Neutrophil (primary cell): ENCODE results near the gene OR1K1.
"Not testable (repeated sequence)": the region's sequence is repeated elsewhere in the genome, so short reads cannot be mapped to it uniquely, and the experiment has no call there.

Experiments
- H3K27ac ChIP-seq: fragments of 200-600 bp; sonication (generic); 2 replicates; pipeline ENCODE4 v1.5.1; 2016; ENCODE audit warnings: mild to moderate bottlenecking, moderate library complexity
- H3K27me3 ChIP-seq: fragments of 200-600 bp; sonication (generic); 2 replicates; pipeline ENCODE4 v1.6.0; 2016; ENCODE audit warnings: mild to moderate bottlenecking
- H3K36me3 ChIP-seq: fragments of 200-600 bp; sonication (generic); 2 replicates; pipeline ENCODE4 v1.5.1; 2017
- H3K4me1 ChIP-seq, 2 experiments: fragments of 200-600 bp in 1 of 2; sonication (generic) in 1 of 2; 1 replicate in 1 of 2; 2 replicates in 1 of 2; pipeline versions ENCODE4 v1.5.1 to v1.6.1; 2013 to 2016; ENCODE audit warnings: low read depth in 1 of 2, low read length in 1 of 2, mild to moderate bottlenecking in 1 of 2, moderate library complexity in 1 of 2; ENCODE audit not compliant: control insufficient read depth in 1 of 2, insufficient read depth in 1 of 2
- H3K4me3 ChIP-seq, 2 experiments: fragments of 200-600 bp in 1 of 2; sonication (generic) in 1 of 2; 1 replicate in 1 of 2; 2 replicates in 1 of 2; pipeline ENCODE4 v1.5.1; 2013 to 2016; ENCODE audit warnings: low read depth in 1 of 2, low read length in 1 of 2, mild to moderate bottlenecking in 1 of 2, moderate library complexity in 1 of 2
- H3K9me3 ChIP-seq: fragments of 200-600 bp; sonication (generic); 2 replicates; pipeline ENCODE4 v1.5.1; 2016
- CTCF ChIP-seq: fragments of 200-600 bp; sonication (generic); IDR thresholded peaks from 2 replicates; pipeline ENCODE4 v1.5.1; 2016; ENCODE audit warnings: antibody characterized with exemption

The OR1K1 gene

GRCh38 chr9:122808141-122808540, 8.2 kb downstream of the OR1K1 start:
- no peaks in the 10 kb centered on the region for H3K36me3 ChIP-seq
- H3K27me3 ChIP-seq, result no peaks in the 10 kb centered on the region
- H3K4me3 ChIP-seq, result no peak overlapping the region
- no peaks in the 10 kb centered on the region for H3K4me1 ChIP-seq
- TF ChIP-seq CTCF, result no peak
- no peak overlapping the region for H3K27ac ChIP-seq
- no peaks in the 10 kb centered on the region for H3K9me3 ChIP-seq

- not testable (repeated sequence) for H3K4me1 ChIP-seq, H3K36me3 ChIP-seq, H3K9me3 ChIP-seq, H3K4me3 ChIP-seq, H3K27me3 ChIP-seq, H3K27ac ChIP-seq
Observed at GRCh38 chr9:122809261-122809660, 9.3 kb downstream of the OR1K1 start.

- no peaks in the 10 kb centered on the region for H3K36me3 ChIP-seq
- no peak overlapping the region for H3K27ac ChIP-seq
- no peaks in the 10 kb centered on the region for H3K9me3 ChIP-seq
- no peak overlapping the region for H3K4me3 ChIP-seq
- H3K4me1 ChIP-seq, result peaks cover 0 to under 1% of the 10 kb centered on the region in 2 experiments
- no peaks in the 10 kb centered on the region for H3K27me3 ChIP-seq
- peak; percentile 75 for TF ChIP-seq CTCF
Observed at GRCh38 chr9:122810306-122810946, 10.5 kb downstream of the OR1K1 start.

GRCh38 chr9:122812736-122813135, 12.8 kb downstream of the OR1K1 start:
- Histone ChIP-seq H3K27me3 (no peaks in the 10 kb centered on the region), H3K4me1 (peaks cover 4 to 11% of the 10 kb centered on the region in 2 experiments), H3K36me3 (peaks cover 3% of the 10 kb centered on the region), H3K9me3 (no peaks in the 10 kb centered on the region), H3K27ac (no peak overlapping the region), H3K4me3 (no peak overlapping the region)
- no peak for TF ChIP-seq CTCF

GRCh38 chr9:122814545-122814944, 14.6 kb downstream of the OR1K1 start:
- peaks cover 4 to 11% of the 10 kb centered on the region in 2 experiments for H3K4me1 ChIP-seq
- no peak overlapping the region for H3K4me3 ChIP-seq
- no peak overlapping the region for H3K27ac ChIP-seq
- H3K9me3 ChIP-seq, result no peaks in the 10 kb centered on the region
- H3K36me3 ChIP-seq, result peaks cover 11% of the 10 kb centered on the region
- no peak for TF ChIP-seq CTCF
- no peaks in the 10 kb centered on the region for H3K27me3 ChIP-seq

- Histone ChIP-seq H3K27ac (no peak overlapping the region), H3K4me3 (no peak overlapping the region), H3K36me3 (peaks cover 21% of the 10 kb centered on the region), H3K9me3 (no peaks in the 10 kb centered on the region), H3K4me1 (peaks cover 4 to 11% of the 10 kb centered on the region in 2 experiments), H3K27me3 (no peaks in the 10 kb centered on the region)
- TF ChIP-seq CTCF, result no peak
Observed at GRCh38 chr9:122815544-122815943, 15.6 kb downstream of the OR1K1 start.
